ENCODE results near the gene RNLS. TPM values are rescaled to one million over a fixed set of nuclear protein-coding genes. Genes with fewer than 3 reads are reported as not detected.

The RNLS gene
- polyA plus RNA-seq, 2 of the 4 experiments (the other 2 are of a cell fraction) = 11.7 to 16.8 TPM

DNA sequence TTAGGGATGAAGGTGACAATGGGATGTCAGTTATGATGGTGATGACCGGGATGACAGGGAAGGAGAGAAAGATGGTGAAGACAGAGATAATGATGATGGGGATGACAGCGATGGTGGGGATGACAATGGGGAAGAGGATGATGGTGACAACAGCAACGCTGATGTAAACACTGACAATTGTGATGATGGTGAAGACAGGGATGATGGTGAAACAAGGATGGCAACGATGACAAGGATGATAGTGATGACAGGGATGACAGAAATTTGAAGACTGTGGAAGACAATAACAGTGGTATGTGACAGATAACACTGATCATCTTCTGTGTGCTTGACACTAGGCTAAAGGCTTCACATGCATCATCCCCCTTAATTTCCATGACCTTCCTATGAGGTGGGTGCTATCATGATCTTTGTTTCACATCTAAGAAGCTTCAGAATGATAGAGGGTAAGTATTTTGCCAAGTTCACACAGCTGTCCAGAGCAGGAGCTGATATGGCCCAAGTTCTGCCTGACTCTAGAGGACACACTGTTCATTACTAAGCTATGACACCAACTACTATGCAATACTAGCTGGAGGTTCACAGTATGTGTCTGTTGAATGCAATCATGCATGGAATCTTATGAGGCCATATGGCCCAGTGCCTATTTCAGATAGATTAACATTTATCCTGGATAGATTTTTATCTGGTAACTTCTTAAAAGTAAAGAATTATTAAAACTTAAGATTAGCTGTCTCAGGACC lies 105.6 kb downstream of the RNLS start:
- WGBS (ENCODE audit: missing lambda C conversion rate) = 52% methylated on average over 4 of the region's 4 CpGs
- DNase-seq (ENCODE audit: low read depth in 1 of 2, low spot score in 1 of 2) = no peak
- Histone ChIP-seq H3K4me2 (no peak overlapping the region), H3K4me3 (no peak overlapping the region), H3K9me3 (no peaks in the 10 kb centered on the region), H3K27ac (no peak overlapping the region), H3K4me1 (0 out of 3 replicates have a peak, but pooled peaks cover 3% of the 10 kb centered on the region)
- FAIRE-seq = no peak
- TF ChIP-seq, protein P1, sequence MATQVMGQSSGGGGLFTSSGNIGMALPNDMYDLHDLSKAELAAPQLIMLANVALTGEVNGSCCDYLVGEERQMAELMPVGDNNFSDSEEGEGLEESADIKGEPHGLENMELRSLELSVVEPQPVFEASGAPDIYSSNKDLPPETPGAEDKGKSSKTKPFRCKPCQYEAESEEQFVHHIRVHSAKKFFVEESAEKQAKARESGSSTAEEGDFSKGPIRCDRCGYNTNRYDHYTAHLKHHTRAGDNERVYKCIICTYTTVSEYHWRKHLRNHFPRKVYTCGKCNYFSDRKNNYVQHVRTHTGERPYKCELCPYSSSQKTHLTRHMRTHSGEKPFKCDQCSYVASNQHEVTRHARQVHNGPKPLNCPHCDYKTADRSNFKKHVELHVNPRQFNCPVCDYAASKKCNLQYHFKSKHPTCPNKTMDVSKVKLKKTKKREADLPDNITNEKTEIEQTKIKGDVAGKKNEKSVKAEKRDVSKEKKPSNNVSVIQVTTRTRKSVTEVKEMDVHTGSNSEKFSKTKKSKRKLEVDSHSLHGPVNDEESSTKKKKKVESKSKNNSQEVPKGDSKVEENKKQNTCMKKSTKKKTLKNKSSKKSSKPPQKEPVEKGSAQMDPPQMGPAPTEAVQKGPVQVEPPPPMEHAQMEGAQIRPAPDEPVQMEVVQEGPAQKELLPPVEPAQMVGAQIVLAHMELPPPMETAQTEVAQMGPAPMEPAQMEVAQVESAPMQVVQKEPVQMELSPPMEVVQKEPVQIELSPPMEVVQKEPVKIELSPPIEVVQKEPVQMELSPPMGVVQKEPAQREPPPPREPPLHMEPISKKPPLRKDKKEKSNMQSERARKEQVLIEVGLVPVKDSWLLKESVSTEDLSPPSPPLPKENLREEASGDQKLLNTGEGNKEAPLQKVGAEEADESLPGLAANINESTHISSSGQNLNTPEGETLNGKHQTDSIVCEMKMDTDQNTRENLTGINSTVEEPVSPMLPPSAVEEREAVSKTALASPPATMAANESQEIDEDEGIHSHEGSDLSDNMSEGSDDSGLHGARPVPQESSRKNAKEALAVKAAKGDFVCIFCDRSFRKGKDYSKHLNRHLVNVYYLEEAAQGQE (IDR thresholded peaks at IDR 0.05) = no peak
- no peak for TF ChIP-seq SMC3 (IDR thresholded peaks at IDR 0.05)
- TF ChIP-seq, protein P2, sequence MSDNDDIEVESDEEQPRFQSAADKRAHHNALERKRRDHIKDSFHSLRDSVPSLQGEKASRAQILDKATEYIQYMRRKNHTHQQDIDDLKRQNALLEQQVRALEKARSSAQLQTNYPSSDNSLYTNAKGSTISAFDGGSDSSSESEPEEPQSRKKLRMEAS (IDR thresholded peaks at IDR 0.05) = no peak
- TF ChIP-seq RFX5 (IDR thresholded peaks at IDR 0.05) = no peak
- no peak for TF ChIP-seq HOXA7 (CRISPR knock-in tag; IDR thresholded peaks at IDR 0.05)
- TF ChIP-seq, protein P3, sequence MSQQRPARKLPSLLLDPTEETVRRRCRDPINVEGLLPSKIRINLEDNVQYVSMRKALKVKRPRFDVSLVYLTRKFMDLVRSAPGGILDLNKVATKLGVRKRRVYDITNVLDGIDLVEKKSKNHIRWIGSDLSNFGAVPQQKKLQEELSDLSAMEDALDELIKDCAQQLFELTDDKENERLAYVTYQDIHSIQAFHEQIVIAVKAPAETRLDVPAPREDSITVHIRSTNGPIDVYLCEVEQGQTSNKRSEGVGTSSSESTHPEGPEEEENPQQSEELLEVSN (IDR thresholded peaks at IDR 0.05; ENCODE audit: borderline replicate concordance, low read depth) = no peak
- TF ChIP-seq ZSCAN20 (CRISPR knock-in tag; IDR thresholded peaks at IDR 0.05) = no peak
- TF ChIP-seq CBX8 (IDR thresholded peaks at IDR 0.05) = no peak
- no peak for TF ChIP-seq KDM5A (IDR thresholded peaks at IDR 0.05)
- POLR2A ChIA-PET = no interaction called here
- no peak for ATAC-seq
- CTCF ChIA-PET = no interaction called here

DNA sequence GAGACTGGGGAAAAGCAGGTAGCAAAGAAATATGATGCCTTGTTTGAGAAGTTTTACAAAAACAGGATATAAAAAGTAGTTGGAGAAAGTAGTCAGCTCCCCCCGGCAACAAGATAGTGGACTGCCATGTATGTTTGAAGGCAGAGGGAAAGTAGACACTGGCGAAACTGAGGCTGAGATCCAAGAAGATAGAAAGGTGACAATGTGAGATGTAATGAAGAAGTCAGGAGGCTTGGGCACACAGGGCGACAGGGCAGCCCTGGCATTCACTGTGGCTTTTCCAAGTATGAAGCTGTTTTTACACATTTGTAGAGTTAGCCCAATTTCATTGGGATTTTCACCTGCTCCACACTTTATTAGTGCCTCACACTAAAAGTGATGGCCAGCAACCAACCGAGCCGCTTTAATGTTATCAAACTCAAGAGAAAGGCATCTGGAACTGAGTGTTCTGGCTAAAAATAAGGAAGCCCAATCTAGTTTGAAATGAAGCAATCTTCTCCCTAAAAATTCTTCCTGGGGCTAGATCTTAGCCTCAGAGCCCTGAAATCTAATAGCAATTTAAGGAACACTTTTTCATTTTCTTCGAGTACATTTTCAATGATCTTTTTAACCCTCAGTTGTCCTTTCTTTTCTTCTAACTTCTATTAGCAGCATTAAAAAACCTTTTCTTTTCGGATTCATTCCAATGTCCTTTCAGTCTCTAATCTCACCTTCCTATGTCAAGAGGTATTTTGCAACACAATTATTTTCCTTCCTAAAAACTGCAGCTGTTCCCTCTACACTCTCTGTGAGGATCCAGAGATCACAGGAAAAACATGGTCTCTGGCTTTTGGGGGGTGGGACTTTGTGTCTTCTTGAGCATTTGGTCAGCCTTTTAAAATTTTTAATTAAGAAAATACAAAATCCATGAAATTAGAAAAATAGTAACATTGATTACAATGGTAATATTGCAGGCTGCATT lies 108.0 kb downstream of the RNLS start:
- TF ChIP-seq RNF2 (IDR thresholded peaks at IDR 0.05; ENCODE audit: borderline replicate concordance, low read depth) (no peak), ZSCAN20 (CRISPR knock-in tag; IDR thresholded peaks at IDR 0.05) (no peak), HOXB5 (CRISPR knock-in tag; IDR thresholded peaks at IDR 0.05) (no peak), CHD2 (IDR thresholded peaks at IDR 0.05; ENCODE audit: low read length, partially characterized antibody) (no peak), POLR2AphosphoS2 (conservative IDR thresholded peaks at IDR 0.05; ENCODE audit: low read length) (no peak), JUNB (IDR thresholded peaks at IDR 0.05) (no peak), SMC3 (IDR thresholded peaks at IDR 0.05) (no peak)
- TF ChIP-seq, protein P3 (IDR thresholded peaks at IDR 0.05; ENCODE audit: borderline replicate concordance, low read depth) = no peak
- Histone ChIP-seq H3K9me3 (no peaks in the 10 kb centered on the region), H3K4me3 (no peak overlapping the region), H3K27ac (no peak overlapping the region), H3K4me2 (no peak overlapping the region), H3K4me1 (0 out of 3 replicates have a peak, but pooled peaks cover 3% of the 10 kb centered on the region)
- ChIA-PET CTCF (interaction anchor here (0.5 to 1.2 kb wide), 2 partner anchors 49 to 74 kb away, joined by 3 read pairs; no protein-coding TSS in a partner anchor), POLR2A (no interaction called here)
- DNase-seq (ENCODE audit: low read depth in 1 of 2, low spot score in 1 of 2) (no peak), FAIRE-seq (no peak), ATAC-seq (no peak)
- 73% methylated on average over 7 of the region's 7 CpGs for WGBS (ENCODE audit: missing lambda C conversion rate)
